LNCAP (cell line): ENCODE measurements around the gene ZNF664.

Experiments
- CTCF ChIP-seq: fragments of 450-650 bp; IDR thresholded peaks from 2 replicates; pipeline ENCODE4 v1.5.1; 2017; ENCODE audit warnings: mild to moderate bottlenecking

Gene ZNF664

GRCh38 chr12:124013073-124013472 lies 40.1 kb downstream of the ZNF664 start:
- TF ChIP-seq CTCF, result no peak

- no peak for TF ChIP-seq CTCF
Observed at GRCh38 chr12:124015494-124016461, 42.8 kb downstream of the ZNF664 start.

- TF ChIP-seq CTCF, result no peak
Observed at GRCh38 chr12:124017064-124017463, 44.0 kb downstream of the ZNF664 start.

- no peak for TF ChIP-seq CTCF
Observed at GRCh38 chr12:124018539-124018938, 45.5 kb downstream of the ZNF664 start.

- no peak for TF ChIP-seq CTCF
Observed at GRCh38 chr12:124019115-124019514, 46.1 kb downstream of the ZNF664 start.

GRCh38 chr12:124020514-124020949 lies 47.5 kb downstream of the ZNF664 start:
- no peak for TF ChIP-seq CTCF

GRCh38 chr12:124021007-124021406 lies 48.0 kb downstream of the ZNF664 start:
- TF ChIP-seq CTCF, result no peak
